Endothelial cell (in vitro differentiated cells): ENCODE data around the gene OVAAL. TPM values are rescaled to one million over a fixed set of nuclear protein-coding genes. Genes with fewer than 3 reads are reported as not detected.

Experiments used
- DNase-seq: peaks from one replicate; pipeline ENCODE4 v3.0.0; 2021; ENCODE audit warnings: low spot score
- H3K27ac Mint-ChIP-seq: one replicate; pipeline ENCODE4 v1.8.0; 2021; ENCODE audit warnings: mixed read lengths, inconsistent platforms; ENCODE audit not compliant: unreplicated experiment
- H3K27me3 Mint-ChIP-seq: one replicate; pipeline ENCODE4 v1.8.0; 2021; ENCODE audit warnings: mild to moderate bottlenecking, moderate library complexity, mixed read lengths, inconsistent platforms; ENCODE audit not compliant: unreplicated experiment
- H3K36me3 Mint-ChIP-seq: one replicate; pipeline ENCODE4 v1.8.0; 2021; ENCODE audit warnings: mild to moderate bottlenecking, low read depth, mixed read lengths, inconsistent platforms; ENCODE audit not compliant: unreplicated experiment
- H3K4me1 Mint-ChIP-seq: one replicate; pipeline ENCODE4 v1.8.0; 2021; ENCODE audit warnings: mild to moderate bottlenecking, mixed read lengths, inconsistent platforms; ENCODE audit not compliant: unreplicated experiment
- H3K4me3 Mint-ChIP-seq: one replicate; pipeline ENCODE4 v1.8.0; 2021; ENCODE audit warnings: mild to moderate bottlenecking, mixed read lengths, inconsistent platforms; ENCODE audit not compliant: unreplicated experiment
- H3K9me3 Mint-ChIP-seq: one replicate; pipeline ENCODE4 v1.8.0; 2021; ENCODE audit warnings: mixed read lengths, inconsistent platforms; ENCODE audit not compliant: unreplicated experiment
- total RNA-seq: library from RNA; stranded (reverse); fragmentation: NEBNext Ultra II Directional; extraction: Animal tissue kit (Norgen Biotek cat#: 25700); gene quantifications from one replicate; pipeline ENCODE4 v1.2.1, GENCODE V29; 2021; ENCODE audit not compliant: unreplicated experiment
- TF ChIP-seq, protein P1 (sequence below): fragments of 200-600 bp; sonication (generic); IDR thresholded peaks from one replicate; pipeline ENCODE4 v1.5.0; 2021; ENCODE audit warnings: antibody characterized with exemption; ENCODE audit not compliant: unreplicated experiment

The OVAAL gene
- total RNA-seq, 1 donor from 2014 or later: not detected

DNA sequence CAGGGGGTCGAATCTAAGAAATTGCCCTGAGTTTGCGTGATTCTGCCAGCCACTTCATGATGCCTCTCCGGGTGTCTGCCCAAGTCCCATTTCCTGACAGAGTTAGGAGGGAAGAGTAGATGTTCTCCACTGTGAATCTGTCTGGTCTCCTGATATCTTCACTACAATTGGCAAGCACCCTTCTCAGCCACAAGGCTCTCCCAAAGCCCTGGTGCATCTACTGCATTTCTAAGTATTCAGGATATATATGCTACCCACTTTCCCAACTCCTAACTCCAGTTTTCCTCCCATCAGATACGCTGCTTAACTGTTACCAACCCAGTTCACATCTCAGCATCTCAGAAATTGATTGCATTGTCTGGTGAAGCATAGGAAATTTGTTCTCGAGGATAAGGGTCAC, 25.9 kb upstream of the OVAAL start:
- TF ChIP-seq, protein P1, sequence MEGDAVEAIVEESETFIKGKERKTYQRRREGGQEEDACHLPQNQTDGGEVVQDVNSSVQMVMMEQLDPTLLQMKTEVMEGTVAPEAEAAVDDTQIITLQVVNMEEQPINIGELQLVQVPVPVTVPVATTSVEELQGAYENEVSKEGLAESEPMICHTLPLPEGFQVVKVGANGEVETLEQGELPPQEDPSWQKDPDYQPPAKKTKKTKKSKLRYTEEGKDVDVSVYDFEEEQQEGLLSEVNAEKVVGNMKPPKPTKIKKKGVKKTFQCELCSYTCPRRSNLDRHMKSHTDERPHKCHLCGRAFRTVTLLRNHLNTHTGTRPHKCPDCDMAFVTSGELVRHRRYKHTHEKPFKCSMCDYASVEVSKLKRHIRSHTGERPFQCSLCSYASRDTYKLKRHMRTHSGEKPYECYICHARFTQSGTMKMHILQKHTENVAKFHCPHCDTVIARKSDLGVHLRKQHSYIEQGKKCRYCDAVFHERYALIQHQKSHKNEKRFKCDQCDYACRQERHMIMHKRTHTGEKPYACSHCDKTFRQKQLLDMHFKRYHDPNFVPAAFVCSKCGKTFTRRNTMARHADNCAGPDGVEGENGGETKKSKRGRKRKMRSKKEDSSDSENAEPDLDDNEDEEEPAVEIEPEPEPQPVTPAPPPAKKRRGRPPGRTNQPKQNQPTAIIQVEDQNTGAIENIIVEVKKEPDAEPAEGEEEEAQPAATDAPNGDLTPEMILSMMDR: no peak
- H3K27me3 Mint-ChIP-seq: peaks cover 4% of the 10 kb centered on the region
- no peak overlapping the region for H3K4me3 Mint-ChIP-seq
- peaks cover 40% of the 10 kb centered on the region for H3K4me1 Mint-ChIP-seq
- H3K36me3 Mint-ChIP-seq: no peaks in the 10 kb centered on the region
- DNase-seq: no peak
- no peak overlapping the region for H3K27ac Mint-ChIP-seq
- no peaks in the 10 kb centered on the region for H3K9me3 Mint-ChIP-seq

DNA sequence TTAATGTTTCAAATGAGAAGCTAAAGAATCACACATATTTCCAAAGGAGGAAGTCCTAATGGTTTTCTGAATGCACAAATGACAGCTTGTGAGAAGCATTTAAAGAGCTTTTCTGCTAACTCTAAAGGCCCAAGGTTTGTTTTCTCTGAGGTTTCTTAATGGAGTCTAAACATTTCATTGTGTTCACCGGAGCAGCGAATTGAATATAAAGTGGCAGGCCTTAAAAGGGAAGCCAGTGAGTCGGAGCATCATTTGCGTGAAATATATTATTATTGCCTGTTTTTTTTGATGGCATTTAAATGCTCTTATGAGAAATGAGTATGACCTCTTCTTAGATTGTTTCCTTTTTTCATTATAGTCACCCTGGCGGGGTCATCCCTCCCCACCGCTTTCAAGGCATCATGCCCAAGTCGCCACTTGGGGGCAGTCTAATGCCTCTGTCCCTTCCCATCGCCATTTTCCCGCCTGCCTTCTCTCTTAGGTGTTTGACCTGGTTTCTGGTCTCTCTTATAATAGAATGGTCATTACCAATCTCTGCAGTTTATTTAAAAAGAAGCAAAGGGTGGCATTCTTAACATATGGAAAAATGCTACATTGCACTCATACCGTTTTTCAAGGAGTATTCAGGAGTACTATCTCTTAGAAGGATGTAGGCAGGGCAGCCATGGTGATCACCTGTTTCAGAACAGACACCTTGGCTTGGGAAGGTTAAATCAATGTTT, 25.3 kb upstream of the OVAAL start:
- H3K4me3 Mint-ChIP-seq: no peak overlapping the region
- H3K9me3 Mint-ChIP-seq: no peaks in the 10 kb centered on the region
- H3K27me3 Mint-ChIP-seq: peaks cover 2% of the 10 kb centered on the region
- no peak overlapping the region for H3K27ac Mint-ChIP-seq
- peaks cover 35% of the 10 kb centered on the region for H3K4me1 Mint-ChIP-seq
- peak; percentile 77 for DNase-seq
- TF ChIP-seq, protein P1: peak; percentile 86
- no peaks in the 10 kb centered on the region for H3K36me3 Mint-ChIP-seq

DNA sequence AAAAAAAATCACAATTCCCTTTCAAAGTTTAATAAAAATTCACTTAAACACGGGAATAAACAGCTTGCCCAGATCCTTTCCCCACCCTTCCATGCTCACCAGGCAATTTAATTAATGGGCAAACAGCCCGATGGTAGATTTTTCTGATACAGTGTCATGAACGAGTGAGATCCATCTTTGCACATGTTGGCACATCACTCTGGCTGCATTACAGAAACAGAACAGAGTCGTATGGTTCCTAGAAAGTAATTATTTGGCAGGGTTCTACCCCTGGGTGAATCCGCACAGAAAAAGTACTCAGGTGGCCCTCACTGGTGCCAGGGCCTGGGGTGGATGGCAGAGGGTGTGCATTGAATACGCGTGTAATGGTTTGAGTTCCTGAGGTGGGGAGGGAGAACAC, 24.6 kb upstream of the OVAAL start:
- H3K36me3 Mint-ChIP-seq: no peaks in the 10 kb centered on the region
- H3K9me3 Mint-ChIP-seq: no peaks in the 10 kb centered on the region
- no peak overlapping the region for H3K4me3 Mint-ChIP-seq
- peaks cover 30% of the 10 kb centered on the region for H3K4me1 Mint-ChIP-seq
- peaks cover 1% of the 10 kb centered on the region for H3K27me3 Mint-ChIP-seq
- TF ChIP-seq, protein P1: no peak
- no peak for DNase-seq
- H3K27ac Mint-ChIP-seq: no peak overlapping the region

DNA sequence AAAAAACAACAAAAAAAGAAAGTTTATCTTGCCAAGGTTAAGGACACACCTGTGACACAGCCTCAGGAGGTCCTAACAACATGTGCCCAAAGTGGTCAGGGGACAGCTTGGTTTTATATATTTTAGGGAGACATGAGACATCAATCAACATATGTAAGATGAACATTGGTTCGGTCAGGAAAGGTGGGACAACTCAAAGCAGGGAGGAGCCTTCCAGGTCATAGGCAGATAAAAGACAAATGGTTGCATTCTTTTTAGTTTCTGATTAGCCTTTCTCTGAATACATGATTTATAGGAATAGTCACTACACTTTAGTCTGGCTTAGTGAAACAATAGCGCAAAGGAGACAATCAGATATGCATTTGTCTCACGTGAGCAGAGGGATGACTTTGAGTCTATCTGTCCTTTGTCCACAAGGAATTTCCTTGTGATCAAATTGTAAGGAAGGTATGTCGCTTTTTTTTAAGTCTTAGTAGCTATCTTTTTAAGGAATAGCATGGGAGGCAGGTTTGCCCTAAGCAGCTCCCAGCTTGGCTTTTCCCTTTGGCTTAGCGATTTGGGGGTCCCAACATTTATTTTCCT, 23.3 kb upstream of the OVAAL start:
- TF ChIP-seq, protein P1: no peak
- Mint-ChIP-seq H3K36me3 (no peaks in the 10 kb centered on the region), H3K27me3 (no peaks in the 10 kb centered on the region), H3K9me3 (no peaks in the 10 kb centered on the region), H3K4me3 (no peak overlapping the region), H3K4me1 (peaks cover 18% of the 10 kb centered on the region), H3K27ac (no peak overlapping the region)
- no peak for DNase-seq

DNA sequence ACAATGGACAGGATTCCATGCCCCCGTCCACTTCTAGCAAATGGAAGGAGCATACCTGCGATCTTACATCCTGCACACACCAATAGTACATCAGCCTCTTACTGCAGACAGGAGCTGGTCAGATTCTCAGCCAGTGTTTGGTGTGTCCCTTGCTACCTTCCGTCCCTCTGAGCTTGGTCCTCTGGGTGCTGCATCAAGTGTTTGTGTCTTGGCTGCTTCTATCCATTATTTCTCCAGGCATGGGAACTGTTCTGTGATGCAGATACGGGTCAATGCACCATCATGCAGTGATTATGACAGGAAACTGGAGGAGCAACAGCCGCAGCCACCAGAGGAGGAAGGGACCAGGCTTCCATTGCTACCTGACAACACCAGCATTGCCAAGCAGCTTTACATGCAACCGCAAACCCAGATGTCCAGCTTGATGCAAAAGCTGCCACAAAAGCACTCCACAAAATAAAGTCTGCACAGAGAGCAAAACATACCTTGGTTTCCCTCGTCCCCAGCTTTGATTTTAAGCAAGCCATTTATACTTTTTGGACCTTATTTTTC, 21.9 kb upstream of the OVAAL start:
- DNase-seq: no peak
- TF ChIP-seq, protein P1: no peak
- no peaks in the 10 kb centered on the region for H3K9me3 Mint-ChIP-seq
- peaks cover 15% of the 10 kb centered on the region for H3K4me1 Mint-ChIP-seq
- H3K27ac Mint-ChIP-seq: no peak overlapping the region
- no peak overlapping the region for H3K4me3 Mint-ChIP-seq
- no peaks in the 10 kb centered on the region for H3K27me3 Mint-ChIP-seq
- no peaks in the 10 kb centered on the region for H3K36me3 Mint-ChIP-seq
